Choroid plexus epithelial cell (primary cell): ENCODE measurements around the gene PRR16.

ENCODE experiments used
- DNase-seq: peaks from one replicate; pipeline ENCODE4 v3.0.0-alpha.2; 2010; ENCODE audit warnings: low read depth
- H3K4me3 ChIP-seq: 2 replicates; pipeline ENCODE4 v1.5.1; 2011; ENCODE audit warnings: low read depth, mild to moderate bottlenecking, control low read depth, low read length, moderate library complexity
- CTCF ChIP-seq: conservative IDR thresholded peaks from 2 replicates; pipeline ENCODE4 v1.5.1; 2011; ENCODE audit warnings: low read depth, mild to moderate bottlenecking, control low read depth, inconsistent platforms, low read length, moderate library complexity

PRR16 gene

GRCh38 chr5:120550358-120550757 is 86.3 kb downstream of the PRR16 start:
- DNase-seq = no peak
- H3K4me3 ChIP-seq = no peak overlapping the region
- no peak for TF ChIP-seq CTCF

- TF ChIP-seq CTCF = no peak
- H3K4me3 ChIP-seq = no peak overlapping the region
- DNase-seq = peak; percentile 44
Observed at GRCh38 chr5:120552638-120553037, 88.5 kb downstream of the PRR16 start.

GRCh38 chr5:120555345-120555744 is 91.2 kb downstream of the PRR16 start:
- no peak for TF ChIP-seq CTCF
- DNase-seq = no peak

GRCh38 chr5:120564013-120564412 is 99.9 kb downstream of the PRR16 start:
- TF ChIP-seq CTCF = no peak
- H3K4me3 ChIP-seq = no peak overlapping the region
- no peak for DNase-seq

More at GRCh38 chr5:120555345-120555744, 91.2 kb downstream of the PRR16 start:
- no peak overlapping the region for H3K4me3 ChIP-seq

- H3K4me3 ChIP-seq = no peak overlapping the region
- DNase-seq = no peak
- no peak for TF ChIP-seq CTCF
Observed at GRCh38 chr5:120567066-120567465, 103.0 kb downstream of the PRR16 start.

- no peak for DNase-seq
- TF ChIP-seq CTCF = no peak
- H3K4me3 ChIP-seq = no peak overlapping the region
Observed at GRCh38 chr5:120567921-120568320, 103.8 kb downstream of the PRR16 start.

GRCh38 chr5:120568711-120569110 is 104.6 kb downstream of the PRR16 start:
- TF ChIP-seq CTCF = no peak
- DNase-seq = peak; percentile 30
- H3K4me3 ChIP-seq = no peak overlapping the region
